ENCODE results near the gene MAN1A1. TPM values are rescaled to one million over a fixed set of nuclear protein-coding genes. Genes with fewer than 3 reads are reported as not detected.
A peak's percentile ranks its signal among the peaks of the same experiment; 100 is the strongest.

The MAN1A1 gene
- total RNA-seq, 2 donors from 2014 or later, result 85.4 to 109 TPM

GRCh38 chr6:119285908-119286625 is 63.5 kb downstream of the MAN1A1 start:
- Histone ChIP-seq H3K36me3 (replicated peaks in 1 of 2; ENCODE audit: insufficient read depth in 1 of 2, low read depth in 2 of 2) (no peaks in the 10 kb centered on the region), H3K4me3 (no peak overlapping the region), H3K9me3 (no peaks in the 10 kb centered on the region), H3K27ac (no peak overlapping the region), H3K4me1 (peaks cover 6% of the 10 kb centered on the region), H3K27me3 (no peaks in the 10 kb centered on the region)
- TF ChIP-seq, protein P1, sequence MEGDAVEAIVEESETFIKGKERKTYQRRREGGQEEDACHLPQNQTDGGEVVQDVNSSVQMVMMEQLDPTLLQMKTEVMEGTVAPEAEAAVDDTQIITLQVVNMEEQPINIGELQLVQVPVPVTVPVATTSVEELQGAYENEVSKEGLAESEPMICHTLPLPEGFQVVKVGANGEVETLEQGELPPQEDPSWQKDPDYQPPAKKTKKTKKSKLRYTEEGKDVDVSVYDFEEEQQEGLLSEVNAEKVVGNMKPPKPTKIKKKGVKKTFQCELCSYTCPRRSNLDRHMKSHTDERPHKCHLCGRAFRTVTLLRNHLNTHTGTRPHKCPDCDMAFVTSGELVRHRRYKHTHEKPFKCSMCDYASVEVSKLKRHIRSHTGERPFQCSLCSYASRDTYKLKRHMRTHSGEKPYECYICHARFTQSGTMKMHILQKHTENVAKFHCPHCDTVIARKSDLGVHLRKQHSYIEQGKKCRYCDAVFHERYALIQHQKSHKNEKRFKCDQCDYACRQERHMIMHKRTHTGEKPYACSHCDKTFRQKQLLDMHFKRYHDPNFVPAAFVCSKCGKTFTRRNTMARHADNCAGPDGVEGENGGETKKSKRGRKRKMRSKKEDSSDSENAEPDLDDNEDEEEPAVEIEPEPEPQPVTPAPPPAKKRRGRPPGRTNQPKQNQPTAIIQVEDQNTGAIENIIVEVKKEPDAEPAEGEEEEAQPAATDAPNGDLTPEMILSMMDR (IDR thresholded peaks at IDR 0.05), result no peak
- TF ChIP-seq POLR2A (IDR thresholded peaks at IDR 0.05), result no peak
- WGBS, 2 donors, result 92% methylated on average over 3 of the region's 3 CpGs
- DNase-seq, result no peak
- intact Hi-C loops (cut with DNase I), result no loop called here
- ATAC-seq, result no peak

DNA sequence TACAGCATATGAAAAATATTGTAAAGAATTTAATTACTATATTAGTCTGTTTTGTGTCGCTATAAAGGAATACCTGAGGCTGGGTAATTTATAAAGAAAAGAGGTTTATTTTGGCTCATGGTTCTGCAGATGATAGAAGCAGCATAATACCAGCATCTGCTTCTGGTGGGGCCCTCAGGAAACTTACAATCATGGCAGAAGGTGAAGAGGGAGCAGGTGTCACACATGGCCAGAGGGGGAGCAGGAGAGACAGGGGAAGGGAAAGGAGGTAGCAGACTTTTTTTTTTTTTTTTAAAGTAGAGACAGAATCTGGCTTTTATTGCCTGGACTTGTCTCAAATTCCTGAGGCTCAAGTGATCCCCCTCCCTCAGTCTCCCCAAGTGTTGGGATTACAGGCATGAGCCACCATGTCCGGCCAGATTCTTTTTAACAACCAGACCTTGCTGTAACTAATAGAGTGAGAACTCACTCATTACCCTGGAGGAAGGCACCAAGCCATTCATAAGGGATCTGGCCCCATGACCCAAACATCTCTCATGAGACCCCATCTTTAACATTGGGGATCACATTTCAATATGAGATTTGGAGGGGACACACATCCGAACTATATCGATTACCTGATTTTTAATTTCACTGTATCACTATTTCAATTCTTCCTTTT is 64.6 kb downstream of the MAN1A1 start:
- ATAC-seq, result no peak
- H3K4me3 ChIP-seq, result no peak overlapping the region
- H3K27me3 ChIP-seq, result no peaks in the 10 kb centered on the region
- 74 to 85% methylated on average over 4 of the region's 4 CpGs for WGBS, 2 donors
- H3K27ac ChIP-seq, result no peak overlapping the region
- intact Hi-C loops (cut with DNase I), result no loop called here
- H3K9me3 ChIP-seq, result no peaks in the 10 kb centered on the region
- no peaks in the 10 kb centered on the region for H3K36me3 ChIP-seq (replicated peaks in 1 of 2; ENCODE audit: insufficient read depth in 1 of 2, low read depth in 2 of 2)
- no peak for DNase-seq
- no peak for TF ChIP-seq POLR2A (IDR thresholded peaks at IDR 0.05)
- TF ChIP-seq, protein P1 (IDR thresholded peaks at IDR 0.05), result peak in 1 of 7 experiments; percentile 5
- peaks cover 6% of the 10 kb centered on the region for H3K4me1 ChIP-seq

- 77 to 83% methylated on average over 6 of the region's 6 CpGs for WGBS, 2 donors
- Histone ChIP-seq H3K4me1 (no peaks in the 10 kb centered on the region), H3K27me3 (no peaks in the 10 kb centered on the region), H3K9me3 (no peaks in the 10 kb centered on the region), H3K27ac (no peak overlapping the region), H3K36me3 (replicated peaks in 1 of 2; ENCODE audit: insufficient read depth in 1 of 2, low read depth in 2 of 2) (no peaks in the 10 kb centered on the region), H3K4me3 (no peak overlapping the region)
- intact Hi-C loops (cut with DNase I), result no loop called here
- no peak for DNase-seq
- no peak for TF ChIP-seq POLR2A (IDR thresholded peaks at IDR 0.05)
- TF ChIP-seq, protein P1 (IDR thresholded peaks at IDR 0.05), result no peak
- no peak for ATAC-seq
Observed at GRCh38 chr6:119283979-119284545, 65.5 kb downstream of the MAN1A1 start.

DNA sequence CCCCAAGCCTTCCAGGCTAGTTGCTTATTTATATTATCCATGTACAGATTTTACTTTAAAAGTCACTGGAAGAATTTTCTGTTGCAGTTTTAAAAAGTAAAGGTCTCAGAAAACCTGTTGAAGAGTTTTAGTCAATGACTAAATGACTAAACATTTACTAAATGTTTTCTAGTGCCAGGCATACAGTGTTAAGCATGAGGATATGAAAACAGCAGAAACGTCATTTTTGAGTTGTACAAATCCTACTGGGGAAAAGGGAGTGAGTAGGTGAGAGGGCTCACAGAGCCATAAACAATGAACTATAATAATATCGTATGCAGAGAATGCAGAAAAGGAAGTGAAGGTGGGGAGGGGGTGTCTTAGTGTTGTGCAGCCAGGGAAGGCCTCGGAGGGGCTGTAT is 66.3 kb downstream of the MAN1A1 start:
- H3K4me1 ChIP-seq, result no peaks in the 10 kb centered on the region
- WGBS, 2 donors, result 64 to 71% methylated on average over 3 of the region's 3 CpGs
- DNase-seq (no peak), ATAC-seq (no peak)
- no peaks in the 10 kb centered on the region for H3K9me3 ChIP-seq
- intact Hi-C loops (cut with DNase I), result no loop called here
- no peaks in the 10 kb centered on the region for H3K36me3 ChIP-seq (replicated peaks in 1 of 2; ENCODE audit: insufficient read depth in 1 of 2, low read depth in 2 of 2)
- H3K4me3 ChIP-seq, result no peak overlapping the region
- H3K27ac ChIP-seq, result no peak overlapping the region
- no peak for TF ChIP-seq POLR2A (IDR thresholded peaks at IDR 0.05)
- TF ChIP-seq, protein P1 (IDR thresholded peaks at IDR 0.05), result no peak
- no peaks in the 10 kb centered on the region for H3K27me3 ChIP-seq

All from body of pancreas (tissue), 4 donors.